Thoracic aorta endothelial cell (primary cell): ENCODE measurements around the gene PAQR4. TPM values are rescaled to one million over a fixed set of nuclear protein-coding genes. Genes with fewer than 3 reads are reported as not detected.

Source experiments
- small RNA-seq: library from RNA; depleted of rRNA; stranded (forward); fragments of <200 nt; gene quantifications from one replicate; pipeline ENCODE3, GENCODE V24; 2012
- total RNA-seq: library from RNA; depleted of rRNA; stranded (reverse); fragments of >200 nt; gene quantifications from 2 replicates; pipeline ENCODE4 v1.2.3, GENCODE V29; 2012

The PAQR4 gene
- total RNA-seq = 10.9 and 18.4 TPM in 2 replicates

DNA sequence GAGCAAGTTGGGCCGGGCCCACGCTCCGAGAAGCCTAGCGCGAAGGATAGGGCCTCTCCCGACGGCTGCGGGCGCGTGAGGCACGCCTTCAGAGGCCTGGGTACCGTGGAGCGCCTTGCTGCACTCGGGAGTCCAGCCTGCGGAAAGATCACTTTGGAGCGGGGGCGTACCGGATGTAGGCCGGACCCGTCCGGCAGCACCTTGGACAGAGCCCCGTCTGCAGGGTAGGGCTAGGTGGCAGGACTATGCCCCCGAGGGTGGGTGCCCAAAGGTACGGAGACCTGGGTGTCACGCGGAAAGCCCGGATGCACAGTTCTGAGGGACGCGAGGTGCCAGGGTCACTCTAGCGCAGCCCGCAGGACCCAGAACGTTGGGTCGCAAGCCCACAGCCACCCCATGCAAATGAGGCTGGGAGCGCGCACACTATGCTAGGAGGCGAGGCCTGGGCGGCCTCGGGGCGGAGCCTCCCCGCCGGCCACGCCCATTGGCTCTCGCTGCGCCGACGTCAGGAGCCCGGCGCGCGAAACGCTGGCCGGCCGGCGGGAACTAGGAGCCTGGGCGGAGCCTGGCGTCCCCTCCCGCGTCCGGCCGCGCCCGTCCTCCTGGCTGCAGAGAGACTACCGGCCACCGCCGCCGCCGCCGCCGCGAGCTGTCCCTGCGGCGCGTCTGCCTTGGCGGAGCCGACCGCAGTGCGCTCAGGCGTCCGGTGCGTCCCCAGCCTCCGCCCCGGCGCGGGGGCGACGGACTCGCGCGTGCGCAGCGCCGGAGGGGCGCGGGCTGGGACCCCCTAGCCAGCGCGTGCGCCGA is at the start of gene PAQR4:
Gene PAQR4 (plus strand): TSS at position 611 of the 807 bp plus-strand sequence. CDS start 327 bp downstream, outside the sequence.

DNA sequence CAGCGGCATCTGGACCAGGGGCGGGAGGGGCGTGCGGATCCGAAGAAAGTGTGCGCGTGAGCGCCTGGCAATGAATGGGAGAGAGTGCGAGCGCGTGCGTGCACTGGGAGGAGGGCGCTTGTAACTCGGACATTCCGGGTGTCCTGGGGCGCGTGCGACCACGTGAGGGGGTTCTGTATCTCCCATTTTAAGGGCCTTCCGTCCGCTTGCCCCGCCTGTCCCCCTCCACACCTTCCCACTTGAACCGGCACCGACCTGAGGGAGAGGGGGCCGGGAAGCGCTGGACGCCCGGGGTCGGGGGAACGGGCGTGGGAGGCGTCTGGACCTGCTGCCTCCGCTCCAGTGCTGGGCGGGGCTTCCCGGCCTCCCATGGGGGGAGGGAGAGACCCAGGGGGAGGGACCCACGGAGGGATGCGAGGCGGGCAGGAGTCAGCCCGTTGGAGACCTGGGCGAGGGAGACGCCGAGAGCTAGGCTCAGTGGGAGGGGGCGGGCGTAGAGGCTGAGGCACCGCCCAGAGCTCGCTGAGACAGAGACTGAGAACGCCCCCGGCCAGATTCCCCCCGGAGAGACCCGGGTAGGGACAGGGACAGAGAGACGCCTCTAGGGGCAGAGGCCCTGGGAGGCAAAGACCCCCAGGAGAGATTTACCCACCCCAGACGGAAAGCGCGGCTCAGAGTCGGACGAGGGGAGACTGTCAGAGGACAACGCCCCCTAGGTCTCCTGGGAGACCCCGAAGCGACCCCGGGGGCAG is 5.2 kb upstream of the PAQR4 start, which contains the start of gene KREMEN2:
Gene KREMEN2 (plus strand): TSS at position 553 of the 752 bp plus-strand sequence. CDS start 246 bp downstream, outside the sequence.

DNA sequence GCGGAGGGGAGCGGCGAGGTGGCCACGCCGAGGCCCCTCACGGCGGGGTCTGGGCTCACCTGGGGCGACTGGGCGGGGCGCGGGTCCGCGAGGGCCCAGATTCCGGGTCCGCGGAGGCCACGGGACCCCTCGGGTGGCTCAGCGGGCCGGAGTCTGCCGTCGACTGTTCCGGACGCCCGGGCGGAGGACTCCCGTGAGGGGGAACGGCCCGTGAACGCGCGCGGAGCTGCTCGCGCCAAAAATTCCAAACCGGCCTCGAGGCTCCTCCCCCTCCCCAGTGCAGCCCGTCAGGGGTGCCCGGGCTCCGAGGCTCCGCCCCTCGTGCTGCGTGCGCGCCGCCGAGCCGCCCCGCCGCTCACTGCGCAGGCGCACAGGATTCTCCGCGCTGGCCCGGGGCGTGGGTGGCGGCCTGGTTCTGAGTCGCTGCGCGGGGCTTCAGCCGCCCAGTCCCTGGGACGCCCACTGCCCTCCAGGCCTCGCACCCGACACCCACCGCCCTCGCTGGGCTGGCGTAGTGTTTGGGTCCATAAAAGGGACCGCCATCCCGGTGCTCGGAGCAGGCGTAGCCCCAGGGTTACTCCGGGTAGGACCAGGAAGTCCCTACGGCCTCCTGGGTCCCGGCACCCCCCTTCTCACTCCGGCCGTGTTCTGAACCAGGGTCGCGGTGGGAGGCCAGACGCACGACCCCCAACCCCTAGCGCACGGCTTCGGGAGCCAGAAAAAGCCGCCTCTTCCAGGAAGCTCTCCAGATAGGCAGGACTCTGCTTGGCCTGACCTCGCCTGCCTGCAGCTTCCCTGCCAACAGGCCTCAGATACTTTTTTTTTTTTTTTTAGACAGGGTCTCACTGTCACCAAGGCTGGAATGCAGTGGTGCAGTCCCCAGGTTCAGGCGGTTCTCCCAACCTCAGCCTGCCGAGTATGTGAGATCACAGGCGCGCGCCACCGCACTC is 11.4 kb downstream of the PAQR4 start, which contains the start of gene PKMYT1:
Gene PKMYT1 (minus strand): TSS at position 220 of the 950 bp plus-strand sequence. CDS start 789 bp downstream, outside the sequence.

DNA sequence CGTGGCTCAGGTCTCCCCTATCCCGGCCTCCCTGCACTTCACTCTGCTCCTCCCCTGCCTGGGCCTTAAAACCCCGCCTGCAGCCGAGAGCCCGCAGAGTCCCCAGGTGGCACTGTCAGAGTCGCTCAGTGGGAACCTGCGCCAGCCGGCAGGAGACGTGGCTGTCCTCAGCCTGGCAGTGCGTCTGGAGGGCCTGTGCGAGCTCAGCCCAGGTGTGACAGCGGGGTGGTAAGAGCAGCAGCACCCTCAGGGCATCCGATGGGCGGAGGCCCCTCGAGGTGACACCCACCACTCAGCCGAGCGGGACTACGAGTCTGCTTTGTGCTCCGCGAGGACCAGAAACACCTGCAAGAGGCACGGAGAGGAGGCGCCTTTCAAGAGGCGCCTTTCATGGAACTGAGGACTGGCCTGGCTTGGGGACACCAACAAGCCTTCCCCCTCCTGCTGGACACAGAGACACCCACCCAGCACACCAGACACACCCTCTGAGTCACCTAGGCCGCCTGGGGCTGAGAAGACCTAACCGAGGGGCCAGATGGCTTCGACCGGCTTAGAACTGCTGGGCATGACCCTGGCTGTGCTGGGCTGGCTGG is 43.8 kb downstream of the PAQR4 start, which contains the start of gene CLDN9:
Gene CLDN9 (plus strand): TSS at position 96 of the 593 bp plus-strand sequence. CDS start 440 bp downstream, at position 536.

DNA sequence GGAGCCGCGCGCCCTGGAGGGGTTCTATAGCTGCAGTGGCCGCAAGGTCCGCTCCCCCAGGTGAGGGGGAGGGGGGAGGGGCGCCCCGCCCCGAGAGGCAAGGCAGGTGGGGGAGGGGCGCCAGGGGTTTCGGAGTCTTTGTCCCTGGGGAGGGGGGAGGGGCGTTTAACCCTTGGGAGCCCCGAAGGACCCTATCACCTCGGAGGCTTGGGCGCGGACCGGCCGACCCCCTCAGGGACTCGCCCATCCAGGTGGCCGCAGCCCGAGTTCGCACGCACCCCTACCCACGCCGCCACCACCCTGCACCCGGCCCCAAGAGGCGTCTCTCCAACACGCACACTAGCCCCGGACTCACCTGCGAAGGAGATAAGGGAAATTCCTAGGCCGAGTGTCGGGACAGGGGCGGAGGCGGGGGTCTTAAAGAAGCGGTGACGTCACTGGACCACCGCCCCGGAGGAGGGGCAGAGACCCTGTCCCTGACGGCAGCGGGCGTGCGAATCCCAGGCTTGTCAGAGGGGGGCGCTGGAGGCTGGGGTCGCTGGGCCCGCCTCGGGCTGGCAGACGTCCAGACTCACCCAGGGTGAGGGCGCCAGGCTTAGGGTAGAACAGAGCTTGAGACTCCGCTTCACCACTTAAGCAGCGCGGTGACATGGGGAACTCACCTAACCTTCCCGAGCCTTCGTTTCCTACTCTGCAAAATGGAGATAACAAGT is 48.8 kb downstream of the PAQR4 start, which contains the start of gene CLDN6:
Gene CLDN6 (minus strand): TSS at position 390 of the 713 bp plus-strand sequence. CDS start 2,162 bp downstream, outside the sequence.

DNA sequence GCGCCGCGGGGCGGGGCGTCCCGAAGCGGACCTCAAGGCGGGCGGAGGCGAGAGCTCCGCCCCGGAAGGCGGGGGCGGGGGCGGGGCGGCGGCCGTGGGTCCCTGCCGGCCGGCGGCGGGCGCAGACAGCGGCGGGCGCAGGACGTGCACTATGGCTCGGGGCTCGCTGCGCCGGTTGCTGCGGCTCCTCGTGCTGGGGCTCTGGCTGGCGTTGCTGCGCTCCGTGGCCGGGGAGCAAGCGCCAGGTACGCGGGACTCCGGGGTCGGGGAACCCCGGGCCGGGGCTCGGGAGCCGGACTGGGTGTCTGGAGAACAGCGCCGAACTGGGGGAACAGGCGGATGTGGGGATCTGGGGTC is 51.1 kb downstream of the PAQR4 start, which contains the start of gene TNFRSF12A:
Gene TNFRSF12A (plus strand): TSS at position 122 of the 357 bp plus-strand sequence. CDS start 30 bp downstream, at position 152.

Small RNAs within 50 kb of the gene (small RNA-seq; reads per million reads assigned to genes)
- 0.49 reads per million for gene LINC00514

Other genes starting within 250 kb of the PAQR4 start
- 0.22 and 0.53 TPM in 2 replicates for gene PRSS27, start 249.1 kb upstream of the PAQR4 start, total RNA-seq
- 153 and 155 TPM in 2 replicates for gene SRRM2, start 216.7 kb upstream of the PAQR4 start, total RNA-seq
- 129 and 133 TPM in 2 replicates for gene ELOB, start 192.1 kb upstream of the PAQR4 start, total RNA-seq
- gene PRSS33, start 181.8 kb upstream of the PAQR4 start, total RNA-seq = not detected in 2 replicates
- gene PRSS41, start 170.9 kb upstream of the PAQR4 start, total RNA-seq = not detected in 2 replicates
- 1.8 TPM in 1 of 2 replicates, not detected in the other for gene PRSS21, start 152.1 kb upstream of the PAQR4 start, total RNA-seq
- not detected in 2 replicates for gene ZG16B, start 139.0 kb upstream of the PAQR4 start, total RNA-seq
- gene PRSS22, start 111.2 kb upstream of the PAQR4 start, total RNA-seq = not detected in 2 replicates
- 25.1 and 34.0 TPM in 2 replicates for gene FLYWCH2, start 86.1 kb upstream of the PAQR4 start, total RNA-seq
- 27.5 and 35.5 TPM in 2 replicates for gene FLYWCH1, start 57.4 kb upstream of the PAQR4 start, total RNA-seq
- gene KREMEN2, start 5.1 kb upstream of the PAQR4 start, total RNA-seq = not detected in 2 replicates
- gene PKMYT1, start 11.1 kb downstream of the PAQR4 start, total RNA-seq = 15.2 and 27.6 TPM in 2 replicates
- not detected in 2 replicates for gene CLDN9, start 43.6 kb downstream of the PAQR4 start, total RNA-seq
- gene CLDN6, start 48.8 kb downstream of the PAQR4 start, total RNA-seq = not detected in 2 replicates
- gene TNFRSF12A, start 51.0 kb downstream of the PAQR4 start, total RNA-seq = 62.6 and 76.2 TPM in 2 replicates
- 7.4 and 9.3 TPM in 2 replicates for gene HCFC1R1, start 54.6 kb downstream of the PAQR4 start, total RNA-seq
- gene THOC6, start 54.7 kb downstream of the PAQR4 start, total RNA-seq = 19.1 and 27.9 TPM in 2 replicates
- gene BICDL2, start 67.6 kb downstream of the PAQR4 start, total RNA-seq = not detected in 2 replicates
- gene MMP25, start 77.2 kb downstream of the PAQR4 start, total RNA-seq = under 0.01 and 0.07 TPM in 2 replicates
- gene IL32, start 96.3 kb downstream of the PAQR4 start, total RNA-seq = 45.9 and 55.4 TPM in 2 replicates
- gene ZSCAN10, start 129.9 kb downstream of the PAQR4 start, total RNA-seq = not detected in 2 replicates
- gene ZNF205, start 143.2 kb downstream of the PAQR4 start, total RNA-seq = 12.0 and 20.7 TPM in 2 replicates
- 6.2 and 6.6 TPM in 2 replicates for gene ZNF213, start 165.7 kb downstream of the PAQR4 start, total RNA-seq
- gene OR1F1, start 218.9 kb downstream of the PAQR4 start, total RNA-seq = 0.14 TPM in 1 of 2 replicates, not detected in the other